Hepatocyte (in vitro differentiated cells): ENCODE measurements around the gene SNTB2. TPM values are rescaled to one million over a fixed set of nuclear protein-coding genes. Genes with fewer than 3 reads are reported as not detected.

Experiments
- DNase-seq: peaks from one replicate; pipeline ENCODE4 v3.0.0-alpha.2; 2016; ENCODE audit warnings: low spot score
- H2AFZ ChIP-seq: fragments of 200-600 bp; sonication (generic); 2 replicates; pipeline ENCODE4 v1.6.0; 2016; ENCODE audit warnings: antibody characterized with exemption, mild to moderate bottlenecking
- H3K27ac ChIP-seq: fragments of 200-600 bp; sonication (generic); 2 replicates; pipeline ENCODE4 v1.5.1; 2016; ENCODE audit warnings: mild to moderate bottlenecking
- H3K27me3 ChIP-seq: fragments of 200-600 bp; sonication (generic); 2 replicates; pipeline ENCODE4 v1.6.1; 2016
- H3K36me3 ChIP-seq: fragments of 200-600 bp; sonication (generic); replicated peaks from 2 replicates; pipeline ENCODE4 v1.5.1; 2016; ENCODE audit warnings: low read depth; ENCODE audit not compliant: insufficient read depth
- H3K4me1 ChIP-seq: fragments of 200-600 bp; sonication (generic); 2 replicates; pipeline ENCODE4 v1.5.1; 2016; ENCODE audit warnings: mild to moderate bottlenecking, moderate library complexity; ENCODE audit not compliant: insufficient read depth
- H3K4me2 ChIP-seq: fragments of 200-600 bp; sonication (generic); 2 replicates; pipeline ENCODE4 v1.6.0; 2016
- H3K4me3 ChIP-seq: fragments of 200-600 bp; sonication (generic); 2 replicates; pipeline ENCODE4 v1.5.1; 2016; ENCODE audit warnings: mild to moderate bottlenecking
- H3K79me2 ChIP-seq: fragments of 200-600 bp; sonication (generic); 2 replicates; pipeline ENCODE4 v1.6.0; 2017; ENCODE audit warnings: mild to moderate bottlenecking
- H3K9me2 ChIP-seq: fragments of 200-600 bp; sonication (generic); replicated peaks from 2 replicates; pipeline ENCODE4 v1.6.0; 2017; ENCODE audit warnings: mild to moderate bottlenecking; ENCODE audit not compliant: insufficient read depth
- H3K9me3 ChIP-seq: fragments of 200-600 bp; sonication (generic); 2 replicates; pipeline ENCODE4 v1.5.1; 2016; ENCODE audit warnings: low read depth, mild to moderate bottlenecking
- H4K20me1 ChIP-seq: fragments of 200-600 bp; sonication (generic); 2 replicates; pipeline ENCODE4 v1.6.0; 2016; ENCODE audit warnings: mild to moderate bottlenecking; ENCODE audit not compliant: insufficient read depth, poor library complexity, severe bottlenecking
- CTCF ChIP-seq: fragments of 200-600 bp; sonication (generic); IDR thresholded peaks from 2 replicates; pipeline ENCODE4 v1.5.1; 2016; ENCODE audit warnings: antibody characterized with exemption, mild to moderate bottlenecking; ENCODE audit not compliant: poor library complexity
- EZH2 ChIP-seq: fragments of 200-600 bp; sonication (generic); IDR thresholded peaks from 2 replicates; pipeline ENCODE4 v1.6.1; 2016; ENCODE audit warnings: antibody characterized with exemption, mild to moderate bottlenecking, borderline replicate concordance
- EZH2phosphoT487 ChIP-seq: fragments of 200-600 bp; sonication (generic); IDR thresholded peaks from one replicate; pipeline ENCODE4 v1.6.1; 2018; ENCODE audit warnings: antibody characterized with exemption, mild to moderate bottlenecking, low read depth, moderate library complexity; ENCODE audit not compliant: unreplicated experiment, severe bottlenecking
- WGBS: methylation state at CpG from one replicate; pipeline ENCODE4 v1.1.6; 2016; ENCODE audit warnings: low lambda C conversion rate; ENCODE audit errors: missing lambda C conversion rate; 5-methylcytosine and 5-hydroxymethylcytosine counted together
- polyA plus RNA-seq: library from polyadenylated mRNA; unstranded; fragments of >200 nt; fragmentation: Nextera tagmentation; extraction: Ambion mirVana; gene quantifications from 2 replicates; pipeline ENCODE4 v1.2.1, GENCODE V29; 2016
- total RNA-seq: library from RNA; depleted of rRNA; stranded (reverse); fragments of >200 nt; gene quantifications from 2 replicates; pipeline ENCODE4 v1.2.3, GENCODE V29; 2014

SNTB2 gene
- total and polyA plus RNA-seq, 2 experiments from 2014 or later = 21.5 to 36.7 TPM

GRCh38 chr16:69338557-69339288 lies 151.8 kb downstream of the SNTB2 start:
- peaks cover 66% of the 10 kb centered on the region for H3K79me2 ChIP-seq
- peaks cover 19% of the 10 kb centered on the region for H3K4me1 ChIP-seq
- no peaks in the 10 kb centered on the region for H3K27me3 ChIP-seq
- no peaks in the 10 kb centered on the region for H3K36me3 ChIP-seq
- no peak for DNase-seq
- TF ChIP-seq EZH2 (no peak), CTCF (no peak), EZH2phosphoT487 (no peak)
- H3K9me2 ChIP-seq = no peaks in the 10 kb centered on the region
- H2AFZ ChIP-seq = peak overlapping the region; percentile 91
- no peaks in the 10 kb centered on the region for H4K20me1 ChIP-seq
- peak overlapping the region; percentile 90 for H3K27ac ChIP-seq
- WGBS = 28% methylated on average over 46 of the region's 46 CpGs
- H3K4me2 ChIP-seq = peak overlapping the region; percentile 97
- peak overlapping the region; percentile 88 for H3K4me3 ChIP-seq
- no peaks in the 10 kb centered on the region for H3K9me3 ChIP-seq

DNA sequence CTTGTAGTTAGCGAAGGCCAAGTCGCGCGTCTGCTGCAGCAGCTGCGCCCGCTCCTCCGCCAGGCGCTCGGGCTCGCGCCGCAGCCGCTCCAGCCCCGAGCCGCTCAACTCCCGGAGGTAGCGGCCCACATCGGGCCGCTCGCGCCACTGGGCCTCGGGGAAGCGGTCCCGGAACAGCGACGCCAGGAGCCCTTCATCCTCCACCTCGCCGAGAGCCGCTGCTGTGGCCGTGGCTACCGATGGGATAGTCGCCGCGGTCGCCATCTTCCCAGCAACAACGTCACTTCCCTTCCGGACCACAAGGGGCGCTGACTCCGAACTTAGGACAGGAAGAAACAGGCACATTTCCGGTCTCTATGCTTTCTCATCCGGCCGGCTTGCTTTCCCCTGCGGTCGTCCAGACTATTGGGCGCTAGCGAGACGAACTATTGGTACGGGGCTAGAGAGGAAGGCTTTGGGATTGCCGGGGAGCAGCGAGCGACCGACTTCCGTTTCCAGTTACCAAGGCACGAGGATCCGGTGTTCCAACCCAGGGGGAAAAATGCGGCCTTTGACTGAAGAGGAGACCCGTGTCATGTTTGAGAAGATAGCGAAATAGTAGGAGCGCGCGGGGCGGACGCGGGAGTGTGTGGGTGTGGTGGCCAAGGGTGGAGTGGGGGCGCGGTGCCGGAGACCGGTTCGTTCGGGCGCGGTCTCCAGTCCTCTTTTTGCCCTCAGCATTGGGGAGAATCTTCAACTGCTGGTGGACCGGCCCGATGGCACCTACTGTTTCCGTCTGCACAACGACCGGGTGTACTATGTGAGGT lies 152.5 kb downstream of the SNTB2 start, which contains the start of the genes COG8 and NIP7:
COG8 (minus strand) TSS at position 276 of the 806 bp plus-strand sequence; CDS start at position 264, 12 bp downstream.
NIP7 (plus strand) TSS at position 484 of the 806 bp plus-strand sequence; CDS start at position 542, 58 bp downstream.
- H3K79me2 ChIP-seq = peaks cover 59% of the 10 kb centered on the region
- TF ChIP-seq EZH2 (no peak), EZH2phosphoT487 (no peak), CTCF (peak; percentile 71)
- no peaks in the 10 kb centered on the region for H4K20me1 ChIP-seq
- DNase-seq = peak; percentile 98
- no peaks in the 10 kb centered on the region for H3K36me3 ChIP-seq
- peak within 1 kb of the TSS; percentile 90 for H3K27ac ChIP-seq
- H2AFZ ChIP-seq = peak within 1 kb of the TSS; percentile 91
- no peaks in the 10 kb centered on the region for H3K27me3 ChIP-seq
- H3K9me3 ChIP-seq = no peaks in the 10 kb centered on the region
- peaks cover 19% of the 10 kb centered on the region for H3K4me1 ChIP-seq
- H3K9me2 ChIP-seq = no peaks in the 10 kb centered on the region
- peak within 1 kb of the TSS; percentile 88 for H3K4me3 ChIP-seq
- WGBS = under 1% methylated on average over 74 of the region's 77 CpGs
- H3K4me2 ChIP-seq = peak within 1 kb of the TSS; percentile 98

GRCh38 chr16:69340095-69340644 lies 153.2 kb downstream of the SNTB2 start:
- Histone ChIP-seq H3K36me3 (no peaks in the 10 kb centered on the region), H3K79me2 (peaks cover 59% of the 10 kb centered on the region), H3K4me3 (peak overlapping the region; percentile 56), H4K20me1 (no peaks in the 10 kb centered on the region), H3K9me2 (no peaks in the 10 kb centered on the region), H2AFZ (peak overlapping the region; percentile 60), H3K4me1 (peaks cover 19% of the 10 kb centered on the region), H3K4me2 (peak overlapping the region; percentile 98), H3K9me3 (no peaks in the 10 kb centered on the region), H3K27me3 (no peaks in the 10 kb centered on the region), H3K27ac (peak overlapping the region; percentile 71)
- TF ChIP-seq CTCF (no peak), EZH2 (no peak), EZH2phosphoT487 (no peak)
- 8% methylated on average over 16 of the region's 16 CpGs for WGBS
- DNase-seq = no peak
